ENCODE data around the gene PDE4B. TPM values are rescaled to one million over a fixed set of nuclear protein-coding genes. Genes with fewer than 3 reads are reported as not detected.

The PDE4B gene
- polyA plus RNA-seq, 1 donor from 2014 or later, result 135 TPM

GRCh38 chr1:66402194-66402593 is 609.5 kb downstream of the PDE4B start:
- no peak overlapping the region for H2AFZ ChIP-seq (ENCODE audit: low read depth, low read length)
- no peak overlapping the region for H3K4me3 ChIP-seq (ENCODE audit: low read length)
- TF ChIP-seq REST (IDR thresholded peaks at IDR 0.05; ENCODE audit: borderline replicate concordance) (no peak), TAF1 (IDR thresholded peaks at IDR 0.05; ENCODE audit: low read depth) (no peak), POLR2AphosphoS5 (IDR thresholded peaks at IDR 0.05) (no peak), CTCF (IDR thresholded peaks at IDR 0.05; ENCODE audit: poor library complexity, severe bottlenecking) (no peak), RAD21 (conservative IDR thresholded peaks at IDR 0.05) (no peak)
- no peak overlapping the region for H3K27ac ChIP-seq (ENCODE audit: low read length)
- H3K9ac ChIP-seq (ENCODE audit: low read length), result no peak overlapping the region
- no peaks in the 10 kb centered on the region for H3K27me3 ChIP-seq (ENCODE audit: insufficient read depth, low read depth, low read length)
- H3F3A ChIP-seq (ENCODE audit: insufficient read depth, low read length, poor library complexity, severe bottlenecking), result no peaks in the 10 kb centered on the region
- H3K9me3 ChIP-seq (ENCODE audit: low read length), result no peaks in the 10 kb centered on the region
- H4K20me1 ChIP-seq (ENCODE audit: insufficient read depth), result no peaks in the 10 kb centered on the region
- no peaks in the 10 kb centered on the region for H3K9me2 ChIP-seq (ENCODE audit: insufficient read depth, low read length)
- H3K79me2 ChIP-seq (replicated peaks; ENCODE audit: insufficient read depth, low read length), result no peaks in the 10 kb centered on the region
- H3K4me2 ChIP-seq (ENCODE audit: low read length), result no peak overlapping the region
- H3K36me3 ChIP-seq (ENCODE audit: insufficient read depth, low read length), result no peaks in the 10 kb centered on the region

GRCh38 chr1:66403007-66403731 is 610.5 kb downstream of the PDE4B start:
- Histone ChIP-seq H2AFZ (ENCODE audit: low read depth, low read length) (no peak overlapping the region), H3K27ac (ENCODE audit: low read length) (no peak overlapping the region)
- TF ChIP-seq SMC3 (conservative IDR thresholded peaks at IDR 0.05; ENCODE audit: poor library complexity) (no peak), EZH2 (IDR thresholded peaks at IDR 0.05; ENCODE audit: borderline replicate concordance, insufficient read depth, low read length, poor library complexity, severe bottlenecking) (no peak), RAD21 (conservative IDR thresholded peaks at IDR 0.05) (no peak), MXI1 (conservative IDR thresholded peaks at IDR 0.05; ENCODE audit: poor library complexity, severe bottlenecking) (no peak), CTCF (IDR thresholded peaks at IDR 0.05; ENCODE audit: poor library complexity, severe bottlenecking) (no peak), TAF1 (IDR thresholded peaks at IDR 0.05; ENCODE audit: low read depth) (no peak), REST (IDR thresholded peaks at IDR 0.05; ENCODE audit: borderline replicate concordance) (no peak), EP300 (conservative IDR thresholded peaks at IDR 0.05; ENCODE audit: poor library complexity, severe bottlenecking) (no peak)

More at GRCh38 chr1:66403007-66403731, 610.5 kb downstream of the PDE4B start:
- Histone ChIP-seq H3K9me3 (ENCODE audit: low read length) (no peaks in the 10 kb centered on the region), H3K79me2 (replicated peaks; ENCODE audit: insufficient read depth, low read length) (no peaks in the 10 kb centered on the region), H3K9me2 (ENCODE audit: insufficient read depth, low read length) (no peaks in the 10 kb centered on the region), H4K20me1 (ENCODE audit: insufficient read depth) (no peaks in the 10 kb centered on the region), H3K9ac (ENCODE audit: low read length) (no peak overlapping the region), H3K27me3 (ENCODE audit: insufficient read depth, low read depth, low read length) (no peaks in the 10 kb centered on the region), H3F3A (ENCODE audit: insufficient read depth, low read length, poor library complexity, severe bottlenecking) (no peaks in the 10 kb centered on the region), H3K4me3 (ENCODE audit: low read length) (no peak overlapping the region), H3K36me3 (ENCODE audit: insufficient read depth, low read length) (no peaks in the 10 kb centered on the region), H3K4me2 (ENCODE audit: low read length) (no peak overlapping the region)

All from neural cell (in vitro differentiated cells).